HG03196 (cell line): Measurements from ENCODE around the gene GID4.

Source experiments
- ATAC-seq: cut with Tn5 transposase; IDR thresholded peaks from one replicate; pipeline ENCODE4 v1.9.1; 2021; ENCODE audit not compliant: unreplicated experiment

The GID4 gene

DNA sequence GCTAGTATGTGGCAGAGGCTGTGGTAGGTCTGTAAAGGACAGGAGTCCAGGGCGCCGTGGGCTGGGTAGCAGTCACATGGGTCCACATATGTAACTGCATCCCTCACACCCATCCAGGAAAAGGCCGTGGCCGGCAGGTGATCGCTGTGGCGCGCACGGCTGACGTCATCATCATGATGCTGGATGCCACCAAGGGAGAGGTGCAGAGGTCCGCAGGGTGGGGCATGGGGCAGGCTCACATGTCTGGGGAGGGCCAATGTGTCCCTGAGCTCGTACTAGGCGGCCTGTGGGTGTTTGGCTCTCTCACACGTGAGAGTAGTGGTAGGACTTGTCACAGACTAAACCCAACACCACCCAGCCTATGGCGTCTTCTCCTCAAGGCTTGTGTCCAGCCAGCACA, 60.3 kb downstream of the GID4 start:
- ATAC-seq, result no peak

DNA sequence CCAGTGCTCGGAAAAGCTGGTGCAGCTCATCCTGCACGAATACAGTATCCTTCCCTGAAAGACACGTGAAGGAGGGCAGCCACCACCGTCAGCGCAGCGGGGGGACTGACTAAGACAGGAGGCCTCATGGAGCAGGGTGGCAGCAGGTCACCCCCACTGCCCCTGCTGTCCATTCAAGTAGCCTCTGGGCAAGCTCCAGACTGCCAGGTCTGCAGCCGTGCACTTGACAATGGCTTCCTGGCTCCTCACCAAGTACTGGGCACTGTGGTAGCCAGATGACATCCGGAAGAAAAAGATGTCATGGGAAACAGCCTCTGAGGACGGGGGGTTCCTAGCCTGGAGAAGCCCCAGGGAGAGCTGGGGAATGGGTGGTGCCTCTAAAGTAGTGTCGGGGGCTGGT, 61.4 kb downstream of the GID4 start:
- no peak for ATAC-seq

GRCh38 chr17:18101828-18102227, 62.6 kb downstream of the GID4 start:
- ATAC-seq, result no peak

DNA sequence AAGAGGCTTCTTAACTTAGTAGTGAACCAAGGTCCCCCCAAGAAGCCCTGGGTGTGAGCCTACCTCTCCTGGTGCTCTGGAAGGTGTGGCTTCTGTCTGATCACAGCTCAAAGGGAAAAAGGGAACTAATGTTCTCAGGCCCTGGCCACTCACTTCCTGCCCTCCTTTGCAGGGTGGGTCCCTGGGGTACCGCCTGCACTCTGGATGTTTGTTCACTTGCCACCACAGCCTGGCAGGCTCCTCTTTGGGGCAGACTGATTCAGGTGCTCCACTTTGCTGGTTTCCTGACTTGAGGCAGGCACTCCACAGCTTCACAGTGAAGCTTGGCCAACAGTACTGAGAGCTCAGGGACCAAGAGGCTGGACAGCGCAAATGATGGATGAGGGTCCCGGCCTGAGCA, 63.4 kb downstream of the GID4 start:
- ATAC-seq, result no peak

GRCh38 chr17:18105027-18105426, 65.8 kb downstream of the GID4 start:
- ATAC-seq, result no peak

- ATAC-seq, result no peak
Observed at GRCh38 chr17:18105595-18105994, 66.4 kb downstream of the GID4 start.

DNA sequence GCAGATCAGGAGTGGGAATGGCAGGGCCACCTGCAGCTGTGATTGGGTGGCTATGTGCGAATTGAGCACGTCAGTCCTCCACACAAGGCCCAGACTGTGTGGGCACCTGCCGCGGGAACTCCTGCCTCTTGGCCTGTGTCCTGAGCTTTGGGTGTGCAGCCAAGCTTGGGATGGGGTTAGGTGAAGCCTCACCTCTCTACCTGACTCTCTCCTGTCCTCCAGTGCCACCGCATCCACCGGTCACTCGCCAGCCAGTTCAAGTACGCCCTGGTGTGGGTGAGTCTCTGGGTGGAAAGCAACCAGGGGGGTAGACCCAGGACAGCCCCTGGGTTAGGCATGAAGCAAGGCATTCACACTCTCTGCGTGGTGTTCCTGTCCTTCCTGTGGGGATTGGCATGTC, 67.0 kb downstream of the GID4 start:
- ATAC-seq, result no peak

- no peak for ATAC-seq
Observed at GRCh38 chr17:18107061-18107790, 68.0 kb downstream of the GID4 start.

DNA sequence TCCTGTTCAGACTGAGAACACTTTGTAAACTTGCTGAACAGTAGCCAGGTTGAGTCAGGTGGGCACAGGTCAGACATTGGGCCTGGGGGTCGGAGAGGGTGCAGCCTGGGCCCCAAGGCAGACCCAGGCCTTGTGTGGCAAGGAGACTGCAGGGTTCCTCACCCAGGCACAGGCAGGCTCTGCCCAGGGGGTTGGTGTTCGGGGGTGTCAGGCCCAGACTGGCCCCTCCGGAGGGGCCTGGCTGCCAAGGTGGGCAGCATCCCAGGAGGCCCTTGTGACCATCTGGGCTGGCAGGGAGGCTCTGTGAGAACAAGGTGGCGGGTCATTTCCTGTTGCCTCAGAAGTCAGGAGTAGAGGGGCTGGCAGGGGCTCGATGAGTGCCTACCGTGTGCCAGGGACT, 68.8 kb downstream of the GID4 start:
- ATAC-seq, result no peak

- no peak for ATAC-seq
Observed at GRCh38 chr17:18108401-18109312, 69.4 kb downstream of the GID4 start, which contains the start of gene MYO15A. MYO15A (plus strand) TSS chr17:18108756; CDS start chr17:18118801, 10,045 bp downstream.

DNA sequence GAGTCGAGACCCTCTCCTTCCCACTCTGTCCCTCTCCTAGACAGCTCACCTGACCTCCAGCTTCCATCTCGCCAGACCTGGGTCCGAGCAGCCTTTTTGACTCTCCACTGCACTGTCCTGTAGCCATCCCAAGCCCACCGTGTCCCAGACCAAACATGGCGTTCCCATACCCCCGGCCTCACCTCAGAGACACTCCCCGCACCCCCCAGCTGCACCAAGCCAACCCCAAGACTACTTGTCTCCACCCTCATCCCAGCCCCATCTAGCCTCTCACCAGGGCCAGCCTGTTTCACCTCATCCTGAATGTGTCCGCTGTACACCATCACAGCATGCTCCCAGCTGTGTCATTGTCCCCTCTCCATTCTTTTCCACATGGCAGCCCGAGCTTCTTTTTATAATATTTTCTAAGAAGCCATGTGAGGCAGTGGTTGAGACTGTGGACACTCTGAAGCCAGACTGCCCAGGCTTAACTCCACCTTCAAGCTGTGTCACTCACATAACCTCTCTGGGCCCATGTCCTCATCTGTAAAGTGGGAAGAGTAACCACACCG, 70.8 kb downstream of the GID4 start:
- ATAC-seq, result no peak

GRCh38 chr17:18110636-18111145, 71.5 kb downstream of the GID4 start:
- ATAC-seq, result no peak

GRCh38 chr17:18111330-18111971, 72.2 kb downstream of the GID4 start:
- no peak for ATAC-seq

DNA sequence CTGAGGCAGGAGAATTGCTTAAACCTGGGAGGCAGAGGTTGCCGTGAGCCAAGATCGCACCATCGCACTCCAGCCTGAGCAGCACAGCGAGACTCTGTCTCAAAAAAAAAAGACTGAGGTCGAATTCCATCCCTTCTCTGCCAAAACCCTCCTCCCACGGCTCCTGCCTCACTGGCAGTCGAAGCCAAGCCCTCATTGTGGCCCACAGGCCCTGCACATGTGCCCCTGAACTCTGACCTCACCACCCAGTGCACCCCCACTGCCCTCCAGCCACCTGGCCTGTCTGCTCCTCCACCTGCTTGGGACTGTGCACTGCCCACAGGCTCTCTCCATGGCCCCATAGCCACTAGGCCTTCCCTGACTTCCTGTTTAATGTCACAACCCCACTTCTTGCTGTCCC, 76.3 kb downstream of the GID4 start:
- ATAC-seq, result no peak

GRCh38 chr17:18116078-18116477, 76.9 kb downstream of the GID4 start:
- ATAC-seq, result no peak

- ATAC-seq, result no peak
Observed at GRCh38 chr17:18117533-18117932, 78.3 kb downstream of the GID4 start.
